ENCODE data around the gene FAM25A.
A peak's percentile ranks its signal among the peaks of the same experiment; 100 is the strongest.
"Not testable (repeated sequence)": the region's sequence is repeated elsewhere in the genome, so short reads cannot be mapped to it uniquely, and the experiment has no call there.

Gene FAM25A

GRCh38 chr10:87030912-87031635 is 11.0 kb downstream of the FAM25A start:
- H3K36me3 ChIP-seq = no peaks in the 10 kb centered on the region
- no peak overlapping the region for H3K4me3 ChIP-seq
- TF ChIP-seq Cebpa-rat (IDR thresholded peaks at IDR 0.05) = no peak
- no peak overlapping the region for H3K9ac ChIP-seq
- peaks cover 0 to 8% (median 0%) of the 10 kb centered on the region in 10 experiments; a peak in 6 of 20 replicates for H3K4me1 ChIP-seq
- H3K4me2 ChIP-seq = no peak overlapping the region
- peaks cover 15 to 20% (median 17%) of the 10 kb centered on the region in 11 experiments; a peak in 21 of 22 replicates for H3K9me3 ChIP-seq (replicated peaks in 1 of 11)
- no peaks in the 10 kb centered on the region for H4K20me1 ChIP-seq
- H3K27ac ChIP-seq = no peak overlapping the region
- no peaks in the 10 kb centered on the region for H3K27me3 ChIP-seq

DNA sequence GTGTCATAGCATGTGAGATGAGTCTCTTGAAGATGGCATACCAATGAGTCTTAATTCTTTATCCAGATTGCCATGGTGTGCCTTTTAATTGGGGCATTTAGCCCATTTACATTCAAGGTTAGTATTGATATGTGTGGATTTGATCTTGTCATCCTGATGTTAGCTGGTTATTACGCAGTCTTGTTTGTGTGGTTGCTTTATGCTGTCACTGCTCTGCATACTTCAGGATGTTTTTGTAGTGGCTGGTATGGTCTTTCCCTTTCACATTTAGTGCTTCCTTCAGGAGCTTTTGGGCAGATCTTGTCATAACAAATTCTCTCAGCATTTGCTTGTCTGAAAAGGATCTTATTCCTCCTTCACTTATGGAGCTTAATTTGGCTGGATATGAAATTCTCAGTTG is 16.5 kb downstream of the FAM25A start:
- H4K20me1 ChIP-seq = no peaks in the 10 kb centered on the region; a peak in 1 of 22 replicates
- H3K9me3 ChIP-seq (replicated peaks in 1 of 11) = peaks cover 0 to 4% (median 0%) of the 10 kb centered on the region in 11 experiments; a peak in 6 of 22 replicates
- TF ChIP-seq Cebpa-rat (IDR thresholded peaks at IDR 0.05) = no peak
- no peak overlapping the region for H3K9ac ChIP-seq
- no peaks in the 10 kb centered on the region for H3K27me3 ChIP-seq
- H3K4me2 ChIP-seq = no peak overlapping the region
- H3K36me3 ChIP-seq = no peaks in the 10 kb centered on the region
- no peak overlapping the region for H3K27ac ChIP-seq
- peaks cover 0 to 18% (median 12%) of the 10 kb centered on the region in 10 experiments; a peak in 15 of 20 replicates for H3K4me1 ChIP-seq
- H3K4me3 ChIP-seq = no peak overlapping the region

- no peak overlapping the region for H3K9ac ChIP-seq
- no peaks in the 10 kb centered on the region for H3K27me3 ChIP-seq
- H3K4me2 ChIP-seq = peak overlapping the region in 10 of 11 experiments; percentile 1 to 67 (median 56); a peak in 17 of 22 replicates
- no peak overlapping the region for H3K27ac ChIP-seq
- TF ChIP-seq Cebpa-rat (IDR thresholded peaks at IDR 0.05) = no peak
- H3K4me3 ChIP-seq = no peak overlapping the region
- H4K20me1 ChIP-seq = no peaks in the 10 kb centered on the region; a peak in 1 of 22 replicates
- H3K36me3 ChIP-seq = 0 out of 22 replicates have a peak, but pooled peaks cover 0 to 4% (median 0%) of the 10 kb centered on the region in 11 experiments
- peaks cover 0 to 4% (median 0%) of the 10 kb centered on the region in 11 experiments; a peak in 1 of 22 replicates for H3K9me3 ChIP-seq (replicated peaks in 1 of 11)
- peaks cover 0 to 18% (median 12%) of the 10 kb centered on the region in 10 experiments; a peak in 15 of 20 replicates for H3K4me1 ChIP-seq
Measured at GRCh38 chr10:87038286-87038717, 18.2 kb downstream of the FAM25A start.

- Histone ChIP-seq H3K9me3 (replicated peaks in 1 of 11) (peaks cover 0 to 4% (median 0%) of the 10 kb centered on the region in 11 experiments; a peak in 1 of 22 replicates), H3K36me3 (peaks cover 0 to 9% (median 0%) of the 10 kb centered on the region in 11 experiments; a peak in 2 of 22 replicates), H3K4me3 (no peak overlapping the region), H3K4me2 (peak overlapping the region in 10 of 11 experiments; percentile 1 to 67 (median 56); a peak in 17 of 22 replicates), H4K20me1 (no peaks in the 10 kb centered on the region; a peak in 1 of 22 replicates), H3K27me3 (no peaks in the 10 kb centered on the region), H3K4me1 (peaks cover 0 to 18% (median 12%) of the 10 kb centered on the region in 10 experiments; a peak in 15 of 20 replicates), H3K9ac (no peak overlapping the region), H3K27ac (no peak overlapping the region)
- no peak for TF ChIP-seq Cebpa-rat (IDR thresholded peaks at IDR 0.05)
Measured at GRCh38 chr10:87038786-87039185, 18.7 kb downstream of the FAM25A start.

GRCh38 chr10:87043579-87043978 is 23.5 kb downstream of the FAM25A start:
- H3K27me3 ChIP-seq; H3K4me1 ChIP-seq; H3K27ac ChIP-seq; H3K9ac ChIP-seq; H3K4me3 ChIP-seq; H3K9me3 ChIP-seq (replicated peaks in 1 of 11); H3K4me2 ChIP-seq; H4K20me1 ChIP-seq: not testable (repeated sequence)
- H3K36me3 ChIP-seq = peaks cover 29 to 51% (median 34%) of the 10 kb centered on the region in 11 experiments

DNA sequence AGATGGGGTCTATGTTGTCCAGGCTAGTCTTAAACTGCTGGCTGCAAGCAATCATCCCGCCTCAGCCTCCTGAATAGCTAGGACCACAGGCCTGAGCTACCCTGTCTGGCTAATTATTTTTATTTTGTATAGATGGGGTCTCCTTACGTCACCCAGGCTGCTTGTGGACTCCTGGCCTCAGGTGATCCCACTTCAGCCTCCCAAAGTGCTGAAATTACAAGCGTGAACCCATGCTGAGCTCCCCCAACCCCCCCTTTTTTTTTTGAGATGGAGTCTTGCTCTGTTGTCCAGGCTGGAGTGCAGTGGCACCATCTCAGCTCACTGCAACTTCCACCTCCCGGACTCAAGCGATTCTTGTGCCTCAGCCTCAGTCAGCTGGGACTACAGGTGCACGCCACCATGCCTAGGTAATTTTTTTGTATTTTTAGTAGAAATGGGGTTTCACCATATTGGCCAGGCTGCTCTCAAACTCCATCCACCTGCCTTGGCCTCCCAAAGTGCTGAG is 25.4 kb downstream of the FAM25A start:
- no peaks in the 10 kb centered on the region for H3K27me3 ChIP-seq
- no peak overlapping the region for H3K9ac ChIP-seq
- H3K4me3 ChIP-seq = no peak overlapping the region
- H3K36me3 ChIP-seq = peaks cover 48 to 70% (median 53%) of the 10 kb centered on the region in 11 experiments
- H3K4me1 ChIP-seq = no peaks in the 10 kb centered on the region
- H3K9me3 ChIP-seq (replicated peaks in 1 of 11) = no peaks in the 10 kb centered on the region
- no peak overlapping the region for H3K4me2 ChIP-seq
- TF ChIP-seq Cebpa-rat (IDR thresholded peaks at IDR 0.05) = no peak
- no peak overlapping the region for H3K27ac ChIP-seq
- no peaks in the 10 kb centered on the region for H4K20me1 ChIP-seq

DNA sequence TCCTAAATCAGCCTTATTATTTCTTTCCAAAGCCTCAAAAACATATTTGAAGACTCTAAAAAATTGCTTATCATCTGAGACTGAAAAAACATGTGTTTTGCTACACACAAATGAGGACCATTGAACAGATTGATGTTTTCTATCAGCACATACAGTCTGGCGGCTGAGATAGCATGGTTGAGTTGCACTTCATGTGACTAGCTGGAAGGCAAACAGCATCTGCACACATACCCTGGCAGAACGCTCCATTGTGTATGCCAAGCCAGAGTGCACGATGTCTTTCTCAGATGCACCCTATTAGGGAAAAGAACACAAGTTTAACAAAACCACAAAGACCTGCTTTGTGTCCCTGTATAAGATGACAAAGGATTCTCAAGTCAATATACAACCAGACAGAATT is 33.0 kb downstream of the FAM25A start:
- H3K4me3 ChIP-seq = no peak overlapping the region
- no peaks in the 10 kb centered on the region for H3K9me3 ChIP-seq (replicated peaks in 1 of 11)
- H4K20me1 ChIP-seq = peaks cover 0 to 10% (median 0%) of the 10 kb centered on the region in 11 experiments; a peak in 7 of 22 replicates
- H3K9ac ChIP-seq = no peak overlapping the region; a peak in 1 of 22 replicates
- H3K4me2 ChIP-seq = peak overlapping the region in 4 of 11 experiments; percentile 78 to 94 (median 92); a peak in 7 of 22 replicates
- H3K27me3 ChIP-seq = no peaks in the 10 kb centered on the region
- peaks cover 0 to 49% (median 19%) of the 10 kb centered on the region in 10 experiments; a peak in 13 of 20 replicates for H3K4me1 ChIP-seq
- H3K27ac ChIP-seq = peak overlapping the region in 3 of 11 experiments; percentile 65 to 88 (median 85); a peak in 4 of 22 replicates
- no peak for TF ChIP-seq Cebpa-rat (IDR thresholded peaks at IDR 0.05)
- H3K36me3 ChIP-seq = peaks cover 71 to 100% (median 96%) of the 10 kb centered on the region in 11 experiments

DNA sequence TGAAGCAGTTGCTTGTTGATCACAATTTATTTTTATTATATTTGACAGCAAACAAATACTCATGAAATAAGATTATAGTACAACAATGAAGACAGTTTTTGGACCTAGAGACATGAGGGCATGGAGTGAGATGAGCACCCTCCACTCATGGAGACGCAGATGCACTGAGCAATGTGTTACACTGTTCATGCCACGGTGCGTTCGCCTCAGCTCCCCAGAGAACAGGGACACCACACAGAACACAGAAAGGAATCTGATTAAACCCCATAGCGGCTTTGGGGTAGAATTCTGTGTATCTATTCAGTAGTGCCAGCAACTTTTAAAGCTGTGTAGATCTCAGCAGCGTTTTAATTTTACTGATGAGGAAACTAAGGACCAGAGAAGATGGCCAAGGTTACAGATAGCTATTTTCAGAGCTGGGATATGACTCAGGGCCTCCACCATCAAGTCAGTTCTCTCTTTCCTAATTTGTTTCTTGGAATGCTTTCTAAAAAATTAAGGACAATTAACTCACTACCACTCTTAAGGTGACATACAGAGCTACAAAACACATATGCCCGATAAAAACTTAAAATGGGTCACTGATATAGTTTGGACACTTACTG is 33.6 kb downstream of the FAM25A start:
- peaks cover 0 to 49% (median 19%) of the 10 kb centered on the region in 10 experiments; a peak in 13 of 20 replicates for H3K4me1 ChIP-seq
- no peaks in the 10 kb centered on the region for H3K27me3 ChIP-seq
- H3K9me3 ChIP-seq (replicated peaks in 1 of 11) = no peaks in the 10 kb centered on the region
- H3K4me2 ChIP-seq = peak overlapping the region in 5 of 11 experiments; percentile 78 to 94 (median 90); a peak in 10 of 22 replicates
- H3K9ac ChIP-seq = peak overlapping the region in 4 of 11 experiments; percentile 1 to 73 (median 42); a peak in 5 of 22 replicates
- H4K20me1 ChIP-seq = peaks cover 0 to 10% (median 0%) of the 10 kb centered on the region in 11 experiments; a peak in 7 of 22 replicates
- H3K4me3 ChIP-seq = no peak overlapping the region
- H3K36me3 ChIP-seq = peaks cover 71 to 100% (median 96%) of the 10 kb centered on the region in 11 experiments
- peak overlapping the region in 7 of 11 experiments; percentile 6 to 88 (median 76); a peak in 12 of 22 replicates for H3K27ac ChIP-seq
- no peak for TF ChIP-seq Cebpa-rat (IDR thresholded peaks at IDR 0.05)

Data from BLaER1 treated with 17β-estradiol and CSF1 and Interleukin-3, amounts not matched to agents 10 nM and 100 nM (cell line).